Stimulated activated CD4-positive, alpha-beta T cell treated with anti-CD3 and anti-CD28 coated beads, Interleukin-12 subunit alpha, Interleukin-12 subunit beta, amount 100 ng/mL, for 24 hours (primary cell): ENCODE results near the gene NCAPH2.

ENCODE experiments used
- DNase-seq, 2 experiments: peaks; one replicate each; pipeline ENCODE4 v3.0.0-alpha.2; 2020; ENCODE audit warnings: low read depth in 2 of 2

Gene NCAPH2

DNA sequence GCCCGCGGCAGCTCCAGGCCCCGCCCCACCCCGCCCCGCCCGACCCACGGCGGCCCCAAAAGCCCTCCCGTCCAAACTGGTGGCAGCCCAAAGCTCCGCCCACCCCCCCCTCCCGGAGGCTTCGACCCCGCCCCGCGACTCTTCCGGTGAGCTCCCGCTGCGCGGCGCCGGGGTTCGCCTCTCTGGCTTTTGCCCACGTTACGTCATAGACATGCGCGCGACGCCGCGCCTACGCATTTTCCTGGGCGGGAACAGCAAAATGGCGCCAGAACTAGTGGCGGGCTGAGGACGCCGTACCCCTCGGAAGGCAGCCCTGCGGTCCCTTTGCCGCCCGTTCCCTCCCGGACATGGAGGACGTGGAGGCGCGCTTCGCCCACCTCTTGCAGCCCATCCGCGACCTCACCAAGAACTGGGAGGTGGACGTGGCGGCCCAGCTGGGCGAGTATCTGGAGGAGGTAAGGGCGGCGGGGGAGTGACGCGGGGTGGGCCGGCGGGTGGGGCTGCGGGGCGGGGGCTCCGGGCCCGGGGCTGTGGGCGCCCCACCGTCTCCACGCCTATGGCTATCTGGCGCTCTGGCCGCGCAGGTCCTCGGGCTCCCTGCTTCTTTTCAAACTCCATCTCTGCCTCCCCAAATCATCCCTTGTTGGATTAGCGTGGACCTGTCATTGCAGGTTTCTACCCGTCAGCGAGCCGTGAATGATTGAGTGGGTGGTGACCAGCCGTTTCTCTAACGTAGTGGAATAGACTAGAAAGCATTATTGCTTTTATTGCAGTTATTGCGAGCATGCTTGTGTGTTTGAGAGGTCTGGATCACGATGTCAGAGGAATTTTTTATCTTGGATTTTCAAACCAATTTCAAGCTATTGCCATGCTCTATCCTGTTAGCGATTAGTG lies at the start of gene NCAPH2:
TSS of gene NCAPH2 (plus strand) at position 234 of the 894 bp plus-strand sequence. CDS start at position 348, 114 bp downstream.
- peak; percentile 98 for DNase-seq

DNA sequence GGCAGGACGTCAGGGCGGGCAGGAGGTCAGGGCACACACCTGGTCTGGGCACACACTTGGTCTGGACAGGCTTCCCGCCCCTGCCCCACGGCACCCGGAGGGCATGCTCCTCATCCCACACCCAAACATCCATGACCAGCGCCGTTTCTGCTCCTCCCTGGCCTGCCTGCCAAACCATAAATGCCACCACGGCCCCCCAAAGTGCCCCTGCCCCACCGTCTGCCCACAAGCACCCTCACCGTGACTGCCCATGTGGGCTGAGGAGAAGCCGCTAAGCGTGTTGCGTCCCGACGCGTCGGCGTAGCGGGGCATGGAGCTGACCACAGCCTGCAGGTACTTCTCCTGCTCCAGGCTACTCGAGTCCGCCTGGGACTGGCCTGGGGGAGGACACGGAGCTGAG lies 49.0 kb upstream of the NCAPH2 start:
- no peak for DNase-seq

DNA sequence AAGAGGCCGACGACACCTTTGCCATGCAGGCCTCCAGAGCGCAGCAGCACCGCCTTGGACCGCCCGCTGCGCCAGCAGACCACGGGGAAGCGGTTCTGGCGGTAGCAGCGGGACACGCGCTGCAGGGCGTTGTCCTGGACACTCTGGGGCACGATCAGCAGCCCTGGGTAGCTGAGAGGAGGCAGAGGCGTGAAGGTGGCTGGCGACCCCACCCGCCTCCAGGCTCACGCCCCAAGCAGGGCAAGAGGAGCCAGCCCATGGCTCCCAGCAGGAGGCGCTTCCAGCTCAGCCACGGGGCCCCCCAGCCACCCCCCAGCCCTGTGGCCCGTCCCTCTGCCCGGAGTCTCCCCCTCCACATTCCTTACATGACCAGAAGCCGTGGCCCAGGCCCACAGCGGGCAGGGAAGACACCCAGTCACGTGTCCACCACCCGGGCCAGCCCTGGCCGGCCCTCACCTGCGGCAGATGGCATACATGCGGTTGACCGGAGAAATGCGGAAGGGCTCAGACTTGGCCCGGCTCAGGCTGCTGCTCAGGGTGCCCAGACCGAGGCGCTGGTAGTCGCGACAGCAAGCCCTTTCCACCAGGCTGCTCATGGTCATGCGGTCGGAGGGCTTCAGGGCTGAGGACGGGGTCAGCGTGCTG lies 48.4 kb upstream of the NCAPH2 start:
- no peak for DNase-seq

DNA sequence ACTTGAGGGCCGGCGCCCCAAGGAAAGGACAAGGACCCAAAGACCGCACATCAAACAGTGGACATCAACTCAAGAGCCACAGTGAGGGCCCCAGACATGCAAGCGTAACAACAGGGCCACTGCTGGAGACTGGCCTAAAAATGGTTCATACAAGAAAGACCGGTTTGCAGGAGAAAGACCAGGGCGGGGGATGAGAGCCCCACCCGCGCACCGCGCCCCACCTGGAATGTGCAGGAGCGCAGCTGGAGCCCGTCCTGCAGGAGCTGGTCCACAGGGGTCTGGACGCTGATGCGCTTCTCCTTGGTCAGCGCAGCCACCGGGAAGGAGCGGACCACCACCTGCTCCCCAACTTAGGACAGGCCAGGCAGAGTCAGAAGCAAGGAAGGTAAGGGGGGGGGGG lies 47.1 kb upstream of the NCAPH2 start:
- no peak for DNase-seq

DNA sequence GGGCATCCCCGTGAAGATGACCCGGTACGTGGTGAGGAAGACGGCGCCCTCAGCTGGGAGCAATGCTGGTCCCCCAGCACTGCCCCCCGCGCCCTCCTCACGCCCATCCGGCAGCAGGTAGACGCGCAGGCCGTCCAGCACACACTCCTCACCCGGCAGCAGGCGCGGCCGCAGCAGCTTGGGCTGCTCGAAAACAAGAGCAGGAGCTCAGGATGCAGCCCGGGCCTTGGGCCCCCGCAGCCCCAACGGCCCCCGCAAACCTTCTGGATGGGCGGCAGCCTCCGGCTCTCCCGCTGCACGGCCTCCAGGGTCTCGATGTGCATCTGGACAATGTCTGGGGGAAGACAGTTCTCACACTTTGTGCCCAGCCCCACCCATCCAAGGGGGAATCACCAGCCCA lies 46.5 kb upstream of the NCAPH2 start:
- no peak for DNase-seq

DNA sequence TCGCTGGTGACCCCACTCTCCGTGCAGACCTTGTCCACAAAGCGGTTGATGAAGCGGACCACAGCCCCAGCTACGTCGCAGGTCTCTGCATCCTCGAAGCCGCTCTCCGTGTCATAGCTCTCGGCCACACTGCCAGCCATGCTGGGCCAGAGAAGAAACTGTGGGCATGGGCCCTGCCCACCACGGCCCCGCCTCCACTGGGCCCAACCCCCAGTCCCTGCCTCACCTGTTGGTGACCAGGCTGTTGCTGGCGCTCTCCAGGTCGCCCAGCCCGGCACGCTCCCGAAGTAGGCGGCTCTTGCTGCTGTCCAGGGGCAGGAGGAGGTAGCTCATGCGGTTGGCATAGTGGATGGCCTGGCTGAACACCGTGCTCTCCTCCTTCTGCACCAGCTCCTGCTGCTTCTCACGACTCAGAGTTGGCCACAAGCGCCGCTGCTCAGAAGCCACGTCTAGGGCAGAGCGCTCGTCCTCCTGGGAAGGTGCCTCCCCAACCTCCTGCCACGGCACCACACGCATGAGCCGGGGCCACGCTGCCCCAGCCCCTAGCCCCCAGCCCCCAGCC lies 46.0 kb upstream of the NCAPH2 start:
- no peak for DNase-seq

DNA sequence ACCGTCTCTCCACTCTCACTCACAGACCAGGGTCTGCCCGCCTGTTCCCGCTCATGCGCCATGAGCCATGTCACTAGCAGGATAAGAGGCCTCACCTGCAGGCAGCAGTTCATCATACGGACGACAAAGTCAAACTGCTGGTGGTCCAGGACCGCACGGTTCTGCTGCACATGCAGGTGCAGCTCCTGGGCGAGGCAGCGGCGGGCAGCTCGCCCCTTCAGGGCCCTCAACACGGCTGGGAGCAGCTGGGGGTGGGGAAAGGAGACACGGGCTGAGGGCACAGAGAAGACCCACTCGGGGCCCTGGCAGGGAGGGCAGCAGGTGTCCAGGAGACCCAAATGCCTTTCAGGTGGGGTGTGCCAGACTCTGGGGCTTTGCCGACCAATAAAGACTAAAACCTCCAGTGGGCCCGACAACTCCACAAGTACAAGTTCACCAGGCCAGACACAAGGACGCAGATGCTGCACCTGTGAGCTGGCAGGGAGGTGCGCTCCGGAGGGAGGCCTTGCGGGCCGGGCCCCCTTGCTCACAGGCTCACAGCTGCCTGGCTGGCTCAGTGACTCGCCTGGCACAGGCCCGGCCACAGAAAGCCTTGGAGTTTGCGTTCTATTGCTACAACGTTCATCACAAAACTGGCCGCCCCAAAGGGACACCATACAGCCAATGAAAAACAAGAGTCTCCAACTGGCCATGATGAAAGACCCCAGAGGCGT lies 44.7 kb upstream of the NCAPH2 start:
- DNase-seq, result no peak

DNA sequence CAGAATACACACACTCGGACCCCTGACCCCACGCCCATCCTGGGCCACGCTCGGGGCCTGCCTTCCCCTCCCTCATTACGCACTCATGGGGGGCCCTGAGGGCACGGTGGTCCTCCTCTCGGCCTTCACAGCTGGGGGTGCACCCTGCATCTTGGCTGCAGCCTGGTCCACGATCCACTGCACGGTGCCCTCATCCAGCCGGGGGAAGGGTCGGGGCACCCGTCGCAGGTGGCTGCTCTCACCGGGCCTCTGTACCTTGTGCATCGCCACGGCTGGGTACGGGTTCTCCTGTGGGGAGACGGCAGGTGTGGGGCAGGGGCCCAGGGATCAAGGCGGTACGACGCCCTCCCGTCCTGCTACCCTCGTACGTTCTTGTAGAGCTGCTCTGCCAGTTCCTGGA lies 43.6 kb upstream of the NCAPH2 start:
- DNase-seq, result no peak

DNA sequence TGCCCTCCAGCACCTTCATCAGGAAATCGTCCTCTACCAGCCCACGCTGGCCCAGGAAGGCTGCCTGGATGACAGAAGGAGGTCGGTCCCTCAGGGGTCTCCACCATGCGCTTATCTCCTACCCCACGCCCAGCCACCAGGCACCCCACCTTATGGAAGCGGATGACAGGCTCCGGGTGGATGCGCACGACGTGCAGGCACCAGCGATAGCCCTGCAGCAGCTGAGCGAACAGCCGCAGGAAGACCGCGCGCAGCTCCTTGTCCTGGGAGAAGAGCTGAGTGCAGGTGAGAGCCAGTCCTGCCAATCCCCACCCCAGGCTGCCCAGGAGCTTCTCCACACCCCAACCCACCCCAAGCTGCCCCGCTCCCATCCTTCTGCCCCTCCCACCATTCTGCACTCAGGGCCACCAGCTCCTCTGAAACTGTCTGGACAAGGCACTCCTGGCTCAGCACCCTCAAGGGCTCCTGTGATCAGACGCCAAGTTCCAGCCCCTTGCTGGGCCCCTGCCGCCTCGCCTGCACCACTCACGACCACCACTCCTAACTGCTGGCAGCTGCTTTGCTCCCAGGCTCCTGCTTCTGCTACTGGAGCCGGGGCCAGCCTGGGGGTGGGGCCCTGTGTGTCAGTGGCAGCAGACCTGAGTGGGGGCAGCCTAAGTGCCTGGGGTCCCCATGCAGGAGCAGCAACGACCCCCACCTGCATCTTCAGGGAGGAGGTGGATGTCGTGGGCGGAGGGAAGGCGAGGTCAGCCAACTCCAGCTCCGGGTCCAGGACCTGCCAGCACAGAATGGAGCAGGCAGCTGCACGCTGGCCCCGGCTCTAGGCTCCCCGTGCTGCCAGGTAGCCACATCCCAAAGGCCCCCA lies 42.7 kb upstream of the NCAPH2 start:
- no peak for DNase-seq

DNA sequence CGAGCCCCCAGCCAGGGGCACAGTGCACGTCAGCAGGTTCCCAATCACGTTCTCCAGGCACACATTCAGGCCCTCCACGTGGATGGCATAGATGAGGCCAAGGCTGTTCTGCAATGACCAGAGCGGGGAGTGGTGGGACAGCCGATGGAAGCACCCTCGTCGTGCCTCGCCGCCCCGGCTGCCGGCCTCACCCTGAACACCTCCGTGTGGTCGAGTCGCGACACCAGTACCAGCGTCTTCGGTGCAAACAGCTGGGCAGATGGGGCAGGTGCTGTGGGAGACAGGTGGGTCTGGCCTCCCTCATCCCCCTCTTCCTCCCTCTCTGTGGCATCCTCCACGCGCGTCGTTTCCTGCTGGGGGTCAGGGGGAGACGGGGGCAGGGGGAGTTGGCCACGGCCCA lies 40.7 kb upstream of the NCAPH2 start:
- DNase-seq, result no peak

DNA sequence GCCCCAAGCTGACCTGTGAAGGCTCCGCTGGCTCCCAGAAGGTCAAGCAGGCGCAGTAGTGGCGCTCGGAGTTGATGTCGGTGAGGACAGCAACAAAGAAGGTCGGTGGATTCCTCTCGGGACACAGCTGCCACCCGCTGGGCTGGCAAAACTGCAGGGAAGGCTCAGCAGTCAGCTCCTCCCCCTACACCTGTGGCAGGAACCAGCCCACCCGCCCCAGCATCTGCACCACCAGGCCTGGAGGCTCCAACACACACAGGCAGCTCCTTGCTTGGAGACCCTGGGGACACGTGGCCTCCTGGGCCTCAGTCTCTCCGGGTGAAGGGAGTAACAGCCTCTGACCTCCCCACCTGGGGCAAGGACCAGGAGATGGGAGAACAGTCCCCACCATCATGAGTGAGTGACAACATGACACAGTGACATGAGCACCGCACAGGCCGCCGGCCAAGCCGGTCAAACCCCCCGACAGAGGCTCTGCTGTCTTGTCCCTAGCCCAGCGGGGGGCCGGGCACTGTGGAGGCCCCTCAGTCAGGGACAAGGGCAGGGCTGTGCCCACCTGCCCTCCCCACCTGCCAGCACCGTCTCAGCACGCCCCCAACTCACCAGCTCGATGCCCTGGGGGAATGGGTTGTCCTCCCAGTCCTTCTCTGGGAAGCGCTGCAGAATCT lies 40.1 kb upstream of the NCAPH2 start:
- no peak for DNase-seq

DNA sequence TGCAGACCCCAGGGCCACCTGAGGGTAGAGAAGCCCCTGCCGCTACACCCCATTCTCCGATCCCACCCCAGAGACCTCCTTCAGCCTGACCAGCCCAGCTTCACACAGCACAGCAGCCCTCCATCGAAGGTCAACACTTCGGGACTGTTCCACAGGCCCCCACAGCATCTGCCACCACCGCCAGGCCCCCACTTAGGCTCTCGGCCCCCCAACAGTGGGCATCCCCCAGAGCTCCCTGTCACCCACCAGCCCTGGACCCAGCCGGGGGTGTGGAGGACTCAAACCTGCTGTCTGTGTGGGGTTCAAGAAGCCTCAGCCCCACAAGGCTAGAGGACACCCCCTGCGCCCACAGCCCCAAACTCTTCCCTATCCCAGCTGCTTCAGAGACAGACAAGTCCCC lies 39.4 kb upstream of the NCAPH2 start:
- no peak for DNase-seq

DNA sequence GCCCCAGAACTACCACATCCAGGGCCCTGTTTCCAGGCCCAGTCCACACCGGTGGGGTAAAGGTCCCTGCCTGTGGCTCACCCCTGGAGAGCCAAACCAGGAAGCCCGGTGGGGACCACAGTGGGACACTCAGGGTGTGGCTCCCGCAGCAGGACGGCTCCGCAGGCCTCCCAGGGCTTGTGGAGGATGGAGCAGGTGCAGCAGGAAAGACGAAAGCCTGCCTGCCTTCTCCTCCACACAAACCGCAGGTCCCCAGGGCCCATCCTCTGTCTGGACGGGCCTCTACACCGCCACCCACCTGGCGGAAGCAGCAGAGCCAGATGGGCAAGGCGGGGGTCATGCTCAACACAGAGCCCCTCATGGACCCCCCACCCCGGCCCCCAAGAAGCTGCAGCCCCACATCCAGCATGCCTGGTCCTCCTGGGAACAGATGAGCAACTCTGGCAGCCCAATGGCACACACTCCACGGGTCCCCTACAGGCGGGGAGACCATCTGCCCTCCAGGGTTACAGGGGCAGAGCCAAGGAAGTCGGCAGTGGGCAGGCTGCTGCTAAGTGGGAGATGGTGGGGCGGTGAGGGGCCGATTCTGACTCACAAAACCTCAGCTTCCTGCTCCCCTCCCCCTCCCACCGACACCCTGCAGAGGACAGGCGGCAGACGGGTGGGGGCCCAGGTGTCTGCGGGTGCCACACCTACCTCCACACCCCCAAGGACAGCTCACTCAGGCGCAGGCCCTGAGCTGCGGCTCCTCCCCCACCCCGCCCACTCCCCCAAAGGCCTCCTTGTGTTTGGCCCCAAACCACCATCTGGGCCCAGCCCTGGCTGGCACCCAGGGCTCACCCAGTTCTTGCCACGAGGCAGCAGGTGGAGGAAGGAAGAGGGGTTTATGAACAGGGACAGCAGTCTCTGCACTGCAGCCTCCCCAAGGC lies 38.4 kb upstream of the NCAPH2 start:
- peak; percentile 77 to 93 for DNase-seq

DNA sequence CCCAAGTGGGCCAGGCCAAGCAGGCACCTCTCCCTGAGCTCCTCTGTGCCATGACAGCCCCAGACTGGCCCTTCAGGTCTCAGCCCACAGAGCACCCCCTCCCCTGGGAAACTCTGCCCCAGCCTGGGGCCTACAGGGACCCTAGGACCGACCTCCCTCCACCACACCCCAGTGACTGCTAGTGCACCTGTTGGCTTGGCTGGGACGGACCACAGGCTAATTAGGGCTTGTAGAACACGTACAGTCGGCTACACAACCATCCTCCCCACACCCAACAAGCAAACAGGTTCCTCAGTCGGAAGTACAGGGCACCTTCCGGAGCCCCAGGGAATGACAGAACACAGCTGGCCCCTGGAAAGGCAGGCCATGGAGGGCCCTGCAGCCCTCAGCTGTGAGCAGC lies 37.5 kb upstream of the NCAPH2 start:
- no peak for DNase-seq

DNA sequence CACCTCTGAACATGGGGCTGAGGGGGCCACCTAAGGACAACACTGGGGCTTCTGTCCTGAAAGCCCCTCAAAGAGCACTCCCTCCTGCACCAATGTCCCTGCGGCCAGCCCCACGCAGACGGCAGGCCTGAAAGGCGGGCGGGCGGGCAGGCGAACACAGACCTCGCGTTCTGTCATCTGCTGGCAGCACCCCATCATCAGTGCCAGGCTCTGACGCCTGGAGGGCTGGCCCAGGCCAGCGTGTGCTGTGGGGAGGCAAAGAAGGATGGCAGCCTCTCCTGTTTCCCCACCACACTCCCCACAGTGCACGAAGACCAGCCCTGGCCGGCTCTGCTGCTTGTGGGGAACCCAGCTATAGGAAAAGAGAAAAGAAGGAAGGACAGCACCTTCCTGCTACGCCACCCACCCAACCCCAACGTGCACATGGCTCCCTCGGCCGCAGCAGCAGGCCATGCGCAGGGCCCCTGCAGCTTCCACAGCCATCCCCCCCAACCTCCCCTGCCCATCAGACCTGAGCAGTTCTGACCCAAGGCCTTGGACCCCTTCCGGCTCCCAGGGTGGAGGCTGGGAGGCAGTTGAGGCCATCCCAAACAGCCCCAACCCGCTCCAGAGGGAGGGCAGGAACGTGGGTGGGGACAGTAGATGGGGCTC lies 36.7 kb upstream of the NCAPH2 start:
- no peak for DNase-seq

DNA sequence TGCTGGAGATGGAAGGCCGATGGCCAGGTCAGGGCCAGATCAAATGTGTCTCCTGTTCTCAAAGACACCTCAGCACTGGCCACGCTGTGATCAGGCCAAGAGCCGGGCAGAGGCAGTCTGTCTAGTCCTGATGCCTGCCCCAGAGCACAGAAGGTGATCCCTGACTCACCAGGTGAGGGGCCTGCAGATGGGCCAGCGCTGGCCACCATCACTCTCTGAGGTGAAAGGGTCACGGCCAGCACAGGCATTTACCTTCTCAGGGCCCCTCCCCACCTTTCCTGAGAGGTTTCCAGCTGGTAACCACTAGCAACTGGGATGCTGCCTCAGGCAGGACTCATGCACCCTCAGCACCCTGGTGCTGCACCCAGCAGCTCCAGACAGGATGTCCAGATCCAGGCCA lies 36.1 kb upstream of the NCAPH2 start:
- no peak for DNase-seq

DNA sequence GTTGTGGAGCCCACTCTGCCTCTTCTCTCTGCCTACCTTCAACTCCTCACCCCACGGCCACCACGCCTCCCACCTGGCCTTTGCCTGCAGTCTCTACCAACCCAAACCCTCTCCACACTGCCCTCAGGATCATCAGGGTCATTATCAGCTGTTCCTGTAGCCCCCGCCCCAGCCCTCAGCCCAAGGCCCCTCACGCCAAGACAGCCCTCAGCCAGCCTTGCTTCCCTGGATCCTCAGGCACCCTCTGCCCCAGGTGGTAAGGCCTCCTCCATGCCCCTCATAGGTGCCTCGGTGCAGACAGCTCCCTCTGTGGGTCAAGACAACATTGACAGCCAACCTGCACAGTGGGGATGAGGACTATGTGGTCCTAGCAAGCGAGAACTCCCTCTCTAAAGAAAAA lies 34.9 kb upstream of the NCAPH2 start:
- no peak for DNase-seq

DNA sequence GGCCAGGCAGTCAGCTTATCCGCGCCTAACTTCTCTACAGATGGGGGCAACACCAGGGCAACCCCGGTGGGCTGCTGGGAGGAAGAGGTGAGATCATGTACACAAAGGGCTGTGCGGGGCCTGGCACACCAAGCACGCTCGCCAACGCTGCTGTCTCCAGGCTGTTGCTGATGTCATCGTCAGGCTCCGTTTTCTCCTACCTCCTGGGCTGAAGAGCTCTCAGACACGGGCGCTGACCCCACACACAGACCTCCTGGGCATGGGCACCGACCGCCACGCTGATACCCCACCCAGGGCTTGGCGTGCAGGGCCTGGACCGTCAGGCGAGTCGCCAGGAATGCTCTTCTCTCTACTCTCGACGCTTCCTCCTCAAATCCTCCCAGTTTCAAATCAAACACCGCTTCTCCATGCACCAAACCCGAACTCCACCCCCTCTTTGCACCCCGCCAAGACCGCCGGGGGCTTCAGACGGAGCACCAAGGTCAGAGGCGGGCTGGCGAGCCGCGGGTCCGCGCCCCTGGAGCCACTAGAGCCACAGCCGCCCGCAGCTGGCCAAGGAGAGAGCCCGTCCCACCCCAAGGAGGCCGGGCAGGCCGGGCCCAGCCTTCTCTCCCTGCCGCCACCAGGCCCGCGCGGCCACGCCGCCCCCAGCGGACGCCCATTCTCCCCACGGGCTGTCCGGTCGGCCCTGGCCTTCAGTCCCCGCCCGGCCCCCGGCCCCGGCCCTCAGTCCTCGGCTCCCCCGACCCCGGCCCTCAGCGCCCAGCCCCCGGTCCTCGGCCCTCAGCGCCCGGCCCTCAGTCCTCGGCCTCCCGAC lies 34.0 kb upstream of the NCAPH2 start:
- DNase-seq, result no peak
